ENCODE data around the gene BFSP1.
A peak's percentile ranks its signal among the peaks of the same experiment; 100 is the strongest.

The BFSP1 gene

DNA sequence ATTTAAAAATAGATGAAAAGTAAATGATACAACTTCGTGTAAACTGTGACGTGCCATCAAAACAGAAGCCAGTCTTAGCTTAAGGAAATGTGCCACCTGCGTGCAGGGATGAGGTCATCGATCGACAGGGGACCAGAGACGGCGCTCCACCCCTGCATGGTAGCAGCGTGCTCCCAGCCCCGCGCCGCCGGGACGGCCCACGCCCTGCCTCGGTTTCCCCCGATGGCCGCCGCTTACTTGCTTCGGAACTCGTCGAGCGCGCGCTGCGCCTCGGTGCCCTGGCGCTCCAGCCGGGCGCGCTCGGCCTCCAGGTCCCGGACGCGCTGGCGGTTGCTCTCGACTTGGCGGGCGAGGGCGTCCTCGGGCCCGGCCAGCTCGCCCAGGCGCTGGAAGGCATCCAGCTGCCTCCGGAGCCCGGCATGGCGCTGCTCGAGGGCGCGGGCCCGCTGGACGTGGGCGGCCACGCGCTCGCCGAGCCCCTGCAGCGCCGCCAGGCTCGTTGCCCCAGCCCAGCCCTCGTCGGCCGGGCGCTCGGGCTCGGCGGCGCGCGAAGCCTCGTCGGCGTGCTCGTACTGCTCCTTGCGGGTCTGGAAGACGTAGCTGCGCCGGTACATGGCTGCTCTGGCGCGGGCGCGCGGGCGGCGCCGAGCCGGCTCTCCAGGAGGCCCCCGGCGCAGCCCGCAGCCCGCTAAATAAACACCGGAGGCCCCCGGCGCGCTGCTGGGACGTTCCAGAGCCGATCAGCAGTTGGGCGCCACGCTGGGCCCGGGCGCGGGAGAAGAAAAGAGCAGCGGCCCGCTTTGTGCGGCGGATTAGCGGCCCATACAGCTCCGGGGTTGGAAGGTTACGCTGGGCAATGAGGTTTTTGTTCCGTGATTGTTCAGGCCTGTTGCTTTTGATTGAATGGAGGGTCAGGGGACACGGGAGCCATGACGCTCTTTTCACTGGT is at the start of gene BFSP1:
Gene BFSP1 (minus strand): TSS at position 664 of the 949 bp plus-strand sequence. CDS start 50 bp downstream, at position 614.
- peak; percentile 57 for DNase-seq

DNA sequence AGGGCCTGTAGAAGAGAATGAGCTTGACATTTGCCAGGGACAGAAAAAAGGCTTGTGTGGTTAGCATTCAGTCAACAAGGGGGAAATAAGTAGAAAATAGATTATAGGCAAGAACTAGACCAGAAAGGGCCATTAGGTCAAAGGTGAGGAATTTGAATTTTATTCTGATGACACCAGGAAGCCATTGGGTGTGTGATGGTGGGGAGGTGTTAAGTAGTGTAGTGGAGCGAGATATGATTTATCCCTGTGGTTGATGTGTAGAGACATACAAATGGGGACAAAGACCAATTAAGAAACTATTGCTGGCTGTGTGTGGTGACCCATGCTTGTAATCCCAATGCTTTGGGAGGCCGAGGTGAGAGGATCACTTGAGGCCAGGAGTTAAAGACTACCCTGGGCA is 49.7 kb upstream of the BFSP1 start:
- no peak for DNase-seq

DNA sequence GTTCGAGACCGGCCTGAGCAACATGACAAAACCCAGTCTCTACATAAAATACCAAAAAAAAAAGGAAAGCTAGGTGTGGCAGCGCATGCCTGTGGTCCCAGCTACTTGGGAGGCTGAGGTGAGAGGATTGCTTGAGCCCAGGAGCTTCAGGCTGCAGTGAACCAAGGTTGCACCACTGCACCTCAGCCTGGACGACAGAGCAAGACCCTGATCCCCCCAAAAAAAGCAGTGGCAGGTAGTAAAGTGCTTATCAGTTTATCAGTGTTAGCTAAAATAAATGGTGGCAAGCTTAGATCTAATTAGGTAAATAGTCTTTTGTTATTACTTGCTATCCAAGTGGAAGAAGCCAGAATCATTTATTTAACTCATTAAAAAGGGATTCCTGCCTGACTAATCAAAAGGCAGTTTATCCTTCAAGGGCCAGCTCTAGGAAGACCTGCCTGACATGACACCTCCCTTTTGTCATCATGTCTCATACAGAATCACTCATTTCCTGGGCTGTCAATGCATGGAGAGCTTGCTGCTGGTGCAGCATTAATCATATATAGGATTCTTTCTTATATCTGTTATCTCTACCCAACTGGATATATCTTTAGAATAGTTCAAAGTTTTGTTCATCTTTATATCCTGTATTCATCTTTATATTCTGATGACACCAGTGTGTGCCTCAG is 48.3 kb upstream of the BFSP1 start:
- no peak for DNase-seq

DNA sequence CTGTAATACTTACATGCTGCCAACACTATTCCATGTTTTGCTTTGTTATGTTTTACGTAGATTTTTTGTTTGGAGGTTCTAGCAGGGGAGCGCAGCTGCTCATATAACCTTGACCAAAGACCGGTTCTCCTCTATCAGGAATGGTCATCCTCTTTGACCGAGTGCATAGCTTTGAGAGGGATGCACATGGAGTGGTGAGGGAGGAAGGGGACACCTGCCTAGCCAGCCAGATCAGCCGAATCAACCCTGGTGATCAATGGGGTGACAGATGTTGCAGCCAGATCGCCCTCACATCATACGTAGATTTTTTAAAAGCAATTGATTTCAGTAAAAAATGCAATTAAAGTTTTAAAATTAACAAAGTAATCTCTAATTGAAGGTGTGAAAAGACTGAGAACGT is 45.0 kb upstream of the BFSP1 start:
- no peak for DNase-seq

DNA sequence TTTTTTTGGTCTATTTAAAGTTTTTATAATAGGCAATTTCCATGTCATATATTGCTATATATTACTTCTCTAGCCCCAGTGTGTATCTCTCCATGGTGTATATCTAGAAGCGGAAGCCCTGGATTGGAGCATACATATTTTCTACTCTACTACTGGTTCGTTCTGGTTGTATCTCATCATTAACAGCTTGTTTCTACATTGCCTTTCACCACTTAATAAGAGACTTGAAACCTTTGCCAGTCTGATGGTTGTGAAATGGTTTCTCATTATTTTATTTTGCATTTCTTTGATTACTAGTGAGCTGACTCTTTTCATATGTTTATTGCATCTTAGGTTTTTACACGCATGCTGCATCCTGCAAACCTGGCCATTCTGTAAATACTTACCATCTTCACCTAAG is 42.3 kb upstream of the BFSP1 start:
- DNase-seq: no peak

GRCh38 chr20:17572034-17572638 is 41.0 kb upstream of the BFSP1 start:
- no peak for DNase-seq

DNA sequence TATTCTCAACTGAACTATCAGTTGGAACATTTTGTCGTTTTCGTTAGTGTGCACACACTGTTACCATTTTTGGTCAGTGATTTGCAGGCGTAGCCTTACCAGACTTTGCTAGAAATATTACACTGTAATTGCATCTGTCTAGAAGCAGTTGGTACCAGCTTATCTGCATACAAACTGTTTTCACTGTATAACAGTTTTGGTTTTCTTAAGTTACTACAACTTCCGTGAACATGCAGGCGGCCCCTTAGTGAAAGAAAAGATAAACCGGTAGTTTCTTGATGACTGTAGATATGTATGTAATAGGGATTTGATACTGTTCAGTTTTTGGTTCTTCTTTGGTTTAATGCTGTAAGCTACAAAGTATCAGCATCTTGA is 40.0 kb upstream of the BFSP1 start:
- DNase-seq: no peak

DNA sequence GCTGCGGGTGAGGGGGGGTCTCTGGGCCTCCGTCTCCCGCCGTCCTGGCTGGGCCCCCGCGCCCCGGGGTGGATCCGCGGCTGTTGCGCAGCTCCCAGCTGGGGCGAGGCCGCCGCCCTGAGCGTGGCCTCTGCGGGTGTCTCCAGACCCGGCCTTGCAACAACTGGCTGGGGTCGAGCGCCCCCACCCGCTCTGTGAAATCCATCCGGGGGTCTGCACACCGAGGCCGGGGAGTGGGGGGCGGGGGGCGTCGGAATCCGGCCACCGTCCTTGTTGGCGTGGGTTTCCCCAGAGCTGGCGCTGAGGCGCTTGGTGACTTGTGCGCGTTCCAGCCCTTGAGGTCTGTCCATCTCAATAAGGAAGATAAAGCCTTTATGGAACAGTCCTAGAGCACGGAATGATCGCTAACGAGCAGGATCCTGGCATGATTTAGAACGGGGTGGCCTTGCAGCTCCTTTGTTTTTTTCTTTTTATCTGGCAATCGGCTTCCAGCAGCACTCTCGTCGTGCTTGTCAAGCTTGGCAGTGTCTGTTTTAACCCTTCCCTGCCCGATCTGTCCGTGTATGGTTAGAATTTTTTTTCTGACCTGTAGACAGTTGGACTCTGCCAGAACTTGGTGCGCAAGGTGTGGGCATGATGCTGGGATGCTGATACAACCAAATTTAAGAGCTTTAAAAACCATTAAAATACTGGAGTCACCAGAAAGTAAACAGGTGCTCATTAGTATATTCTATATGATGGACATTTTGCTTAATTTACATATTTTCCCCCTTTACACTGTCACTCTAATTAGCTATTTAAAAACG is 39.4 kb upstream of the BFSP1 start:
- peak; percentile 72 for DNase-seq

DNA sequence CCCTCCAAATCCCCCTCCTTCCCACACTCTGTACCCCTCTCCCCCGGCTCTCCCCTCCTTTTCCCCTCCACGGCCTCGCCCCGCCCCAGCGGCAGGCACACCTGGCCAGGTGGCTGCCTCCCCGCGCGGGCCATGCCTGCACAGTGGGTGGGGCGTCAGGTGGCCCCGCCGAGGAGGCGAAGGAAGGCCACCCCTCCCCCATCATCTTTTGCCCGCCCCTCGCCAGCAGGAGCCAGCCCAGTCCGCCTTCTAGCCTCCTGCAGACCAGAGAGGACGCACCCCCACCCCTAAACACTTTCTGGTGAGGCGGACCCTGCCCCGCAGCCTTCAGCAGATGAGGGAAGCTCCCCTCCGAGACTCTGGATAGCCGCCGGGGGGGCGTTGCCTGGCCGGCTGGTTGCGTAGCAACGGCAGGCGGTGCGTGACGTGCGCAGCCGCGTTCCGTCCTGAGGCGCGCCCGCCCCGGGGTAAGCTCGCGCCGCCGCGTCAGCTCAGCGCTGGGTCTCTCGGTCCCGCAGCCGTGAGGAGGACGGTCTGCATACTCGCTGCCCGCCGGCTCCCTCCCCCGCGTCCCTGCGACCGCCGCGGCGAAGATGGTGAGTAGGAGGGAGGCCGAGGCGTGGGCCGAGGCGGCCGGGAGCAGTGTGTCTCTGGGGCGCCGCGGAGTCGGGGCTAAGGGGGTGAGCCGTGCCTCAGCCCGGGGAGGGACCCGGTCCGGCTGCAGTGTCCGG is 38.6 kb upstream of the BFSP1 start, which contains the start of gene DSTN:
Gene DSTN (plus strand): TSS at position 460 of the 731 bp plus-strand sequence. CDS start 134 bp downstream, at position 594.
- peak; percentile 87 for DNase-seq

- peak; percentile 63 for DNase-seq
Observed at GRCh38 chr20:17568972-17569521, 37.9 kb upstream of the BFSP1 start.

GRCh38 chr20:17568045-17568788 is 37.0 kb upstream of the BFSP1 start:
- no peak for DNase-seq

- no peak for DNase-seq
Observed at GRCh38 chr20:17566345-17566744, 35.2 kb upstream of the BFSP1 start.

DNA sequence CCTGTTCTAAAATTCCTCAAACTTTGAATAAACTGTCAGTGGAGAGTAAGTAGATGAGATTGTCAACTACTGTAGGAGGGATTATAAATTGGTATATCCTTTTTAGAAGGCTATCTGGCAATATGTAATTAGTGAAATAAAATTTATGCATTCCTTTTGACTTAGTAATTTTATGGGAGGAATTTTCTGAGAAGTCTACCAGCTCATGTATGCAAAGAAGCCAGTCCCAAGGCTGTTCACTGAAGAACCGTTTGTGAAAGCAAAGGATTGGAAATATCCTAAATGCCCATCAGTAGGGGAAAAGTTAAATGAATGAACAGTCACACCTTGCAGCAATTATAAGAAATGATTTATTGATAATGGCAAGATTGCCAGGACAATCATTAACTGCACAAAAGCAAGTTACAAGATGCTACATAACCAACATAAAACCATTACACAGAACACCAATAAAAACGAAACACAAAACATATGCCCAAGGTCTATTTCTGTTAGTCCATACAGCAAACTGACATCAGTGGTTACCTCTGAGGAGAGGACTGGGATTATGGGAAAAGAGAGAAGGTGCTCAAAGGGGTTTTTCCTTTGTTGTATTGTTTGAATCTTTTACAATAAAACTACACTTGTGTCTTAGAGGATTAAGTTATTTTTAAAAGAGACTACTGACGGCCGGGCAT is 34.1 kb upstream of the BFSP1 start:
- DNase-seq: no peak

DNA sequence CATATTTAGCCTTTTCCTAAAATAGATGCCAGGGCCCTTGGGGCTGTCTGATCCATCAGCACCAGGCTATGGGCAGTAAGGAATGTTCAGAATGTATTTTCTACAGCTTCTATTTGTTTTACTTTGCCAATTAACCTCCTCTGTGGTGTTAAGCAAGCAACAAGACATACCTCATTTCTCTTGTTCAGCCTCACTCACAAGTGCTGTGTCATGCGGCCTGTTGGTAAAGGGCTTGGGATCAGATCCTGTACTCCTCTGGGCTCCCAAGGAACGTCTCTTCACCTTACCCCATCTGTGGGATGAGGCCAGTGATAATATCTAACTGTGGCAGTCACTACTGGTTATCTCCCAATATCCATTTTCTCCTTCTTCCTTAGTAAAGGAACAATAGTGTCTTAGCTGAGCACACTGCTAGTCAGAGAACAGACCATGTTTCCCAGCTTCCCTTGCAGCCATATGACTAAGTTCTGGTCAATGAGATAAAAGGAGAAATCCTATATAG is 31.7 kb upstream of the BFSP1 start:
- no peak for DNase-seq

DNA sequence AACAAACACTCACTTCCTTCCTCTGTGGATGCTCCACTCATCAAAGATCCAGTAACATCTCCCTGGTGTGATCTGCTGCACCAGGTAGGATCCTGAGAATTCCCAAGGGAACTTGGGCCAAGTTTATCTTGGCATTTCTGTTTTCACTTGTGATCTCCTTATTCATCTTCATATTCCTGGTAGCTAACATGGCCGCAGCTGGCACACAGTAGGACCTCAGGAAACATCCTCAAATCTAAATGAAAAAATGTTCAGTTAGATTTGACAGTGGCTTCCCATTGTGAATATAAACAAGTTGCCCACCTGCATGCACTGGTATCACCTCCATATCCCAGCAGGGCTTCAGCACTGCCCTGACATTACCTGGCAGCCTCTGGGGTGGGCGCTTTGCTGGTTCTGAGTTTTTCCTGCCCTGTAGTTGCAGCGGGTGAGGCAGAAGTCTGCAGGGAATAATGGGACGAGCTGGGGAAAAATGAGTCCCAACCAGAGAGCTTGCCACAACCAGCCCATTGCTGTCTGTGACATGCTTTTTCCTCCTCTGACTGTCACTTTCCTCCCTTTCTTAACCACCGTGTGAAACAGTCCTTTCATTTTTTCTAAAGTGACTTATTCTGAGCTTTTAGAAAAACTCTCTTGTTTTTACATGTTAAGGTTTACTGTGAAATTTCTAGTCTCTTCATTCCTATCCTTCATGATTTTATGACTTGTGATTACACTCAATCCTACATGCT is 29.3 kb upstream of the BFSP1 start:
- DNase-seq: no peak

- no peak for DNase-seq
Observed at GRCh38 chr20:17559338-17559737, 28.2 kb upstream of the BFSP1 start.

- DNase-seq: no peak
Observed at GRCh38 chr20:17558941-17559304, 27.7 kb upstream of the BFSP1 start.

- no peak for DNase-seq
Observed at GRCh38 chr20:17558154-17558940, 27.2 kb upstream of the BFSP1 start.

DNA sequence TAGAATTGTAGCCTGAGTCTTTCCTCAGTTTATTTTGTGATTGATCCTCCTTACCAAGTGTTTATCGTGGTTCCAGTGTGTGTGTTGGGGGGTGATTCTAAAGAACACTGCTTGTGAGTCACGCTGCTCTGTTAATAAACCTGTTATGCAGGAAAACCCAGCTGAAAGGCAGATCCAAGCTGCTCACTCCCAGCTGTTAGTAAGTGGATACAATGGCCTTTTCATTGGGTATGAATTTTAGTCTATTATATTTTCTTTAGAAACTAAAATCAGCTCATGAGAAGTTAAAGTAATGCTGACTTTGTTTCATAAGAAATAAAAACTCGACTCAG is 26.5 kb upstream of the BFSP1 start:
- DNase-seq: no peak
